ENCODE measurements around the gene GREM2. TPM values are rescaled to one million over a fixed set of nuclear protein-coding genes. Genes with fewer than 3 reads are reported as not detected.

Gene GREM2
- total RNA-seq, 1 experiment from 2014 or later, result not detected

GRCh38 chr1:240455228-240455821 lies 156.6 kb downstream of the GREM2 start:
- ChIA-PET POLR2A (ENCODE audit: unreplicated experiment) (no interaction called here), CTCF (interaction anchor here (0.6 kb wide), 1 partner anchor 160 kb away, joined by 3 read pairs; no protein-coding TSS in a partner anchor)
- no peak for DNase-seq
- Histone ChIP-seq H3K27ac (no peak overlapping the region), H3K36me3 (ENCODE audit: low read depth) (no peaks in the 10 kb centered on the region), H3K9me3 (ENCODE audit: insufficient read depth, low read depth) (no peaks in the 10 kb centered on the region), H3K9me2 (ENCODE audit: insufficient read depth) (no peaks in the 10 kb centered on the region), H3K4me1 (replicated peaks; ENCODE audit: insufficient read depth) (no peaks in the 10 kb centered on the region), H3K4me3 (no peak overlapping the region), H3K27me3 (ENCODE audit: insufficient read depth, low read depth) (no peaks in the 10 kb centered on the region), H3K79me2 (ENCODE audit: low read depth) (no peaks in the 10 kb centered on the region), H3K4me2 (no peak overlapping the region), H4K20me1 (ENCODE audit: insufficient read depth) (no peaks in the 10 kb centered on the region), H2AFZ (no peak overlapping the region), H3F3A (ENCODE audit: insufficient read depth, low read depth) (no peaks in the 10 kb centered on the region)
- BruUV-seq (replicated peaks), result no TSS peak
- 0 out of 2 replicates have a peak, but pooled peaks have one; percentile 28 for TF ChIP-seq CTCF (conservative IDR thresholded peaks at IDR 0.05)
- TF ChIP-seq EZH2 (IDR thresholded peaks at IDR 0.05; ENCODE audit: low read depth), result no peak
- intact Hi-C loops (cut with micrococcal nuclease; ENCODE audit: unreplicated experiment), result no loop called here

- intact Hi-C loops (cut with micrococcal nuclease; ENCODE audit: unreplicated experiment), result no loop called here
- CTCF ChIA-PET, result no interaction called here
Measured at GRCh38 chr1:240445369-240445768, 166.6 kb downstream of the GREM2 start.

DNA sequence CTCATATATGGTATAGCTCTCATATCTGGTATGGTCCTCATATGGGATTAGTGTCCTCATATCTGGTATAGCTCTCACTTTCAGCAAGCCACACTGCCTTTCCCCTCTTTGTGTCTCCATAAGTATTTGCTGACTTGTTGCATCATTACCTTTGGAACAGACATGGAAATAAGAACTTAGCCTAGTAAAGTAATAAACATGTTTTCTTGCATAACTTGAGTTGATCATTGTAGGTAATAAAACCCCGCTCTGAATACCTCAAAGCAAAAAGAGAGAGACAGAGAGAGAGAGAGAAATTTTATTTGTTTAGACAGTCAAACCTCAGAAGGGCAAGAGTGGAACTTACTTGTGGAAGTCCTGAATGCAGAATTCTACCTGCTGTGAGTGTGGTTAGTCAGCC lies 170.3 kb downstream of the GREM2 start:
- H2AFZ ChIP-seq, result no peak overlapping the region
- no peak overlapping the region for H3K4me3 ChIP-seq
- POLR2A ChIA-PET (ENCODE audit: unreplicated experiment), result no interaction called here
- H3K9me3 ChIP-seq (ENCODE audit: insufficient read depth, low read depth), result no peaks in the 10 kb centered on the region
- H3K4me2 ChIP-seq, result no peak overlapping the region
- CTCF ChIA-PET, result no interaction called here
- H3K79me2 ChIP-seq (ENCODE audit: low read depth), result no peaks in the 10 kb centered on the region
- H3F3A ChIP-seq (ENCODE audit: insufficient read depth, low read depth), result no peaks in the 10 kb centered on the region
- TF ChIP-seq CTCF (conservative IDR thresholded peaks at IDR 0.05) (no peak), EZH2 (IDR thresholded peaks at IDR 0.05; ENCODE audit: low read depth) (no peak)
- H3K27ac ChIP-seq, result no peak overlapping the region
- H3K4me1 ChIP-seq (replicated peaks; ENCODE audit: insufficient read depth), result no peaks in the 10 kb centered on the region
- peaks cover 9% of the 10 kb centered on the region for H3K27me3 ChIP-seq (ENCODE audit: insufficient read depth, low read depth)
- no peaks in the 10 kb centered on the region for H4K20me1 ChIP-seq (ENCODE audit: insufficient read depth)
- BruUV-seq (replicated peaks), result no TSS peak
- H3K9me2 ChIP-seq (ENCODE audit: insufficient read depth), result no peaks in the 10 kb centered on the region
- H3K36me3 ChIP-seq (ENCODE audit: low read depth), result no peaks in the 10 kb centered on the region
- no peak for DNase-seq
- intact Hi-C loops (cut with micrococcal nuclease; ENCODE audit: unreplicated experiment), result no loop called here

More at GRCh38 chr1:240445369-240445768, 166.6 kb downstream of the GREM2 start:
- Histone ChIP-seq H3K4me2 (no peak overlapping the region), H2AFZ (no peak overlapping the region), H3K27ac (no peak overlapping the region), H3K4me3 (no peak overlapping the region), H3K36me3 (ENCODE audit: low read depth) (no peaks in the 10 kb centered on the region), H3K27me3 (ENCODE audit: insufficient read depth, low read depth) (no peaks in the 10 kb centered on the region; the same call in 1 of the 2 replicates), H3K9me2 (ENCODE audit: insufficient read depth) (no peaks in the 10 kb centered on the region), H3K79me2 (ENCODE audit: low read depth) (no peaks in the 10 kb centered on the region), H3F3A (ENCODE audit: insufficient read depth, low read depth) (no peaks in the 10 kb centered on the region), H4K20me1 (ENCODE audit: insufficient read depth) (no peaks in the 10 kb centered on the region), H3K4me1 (replicated peaks; ENCODE audit: insufficient read depth) (no peaks in the 10 kb centered on the region), H3K9me3 (ENCODE audit: insufficient read depth, low read depth) (no peaks in the 10 kb centered on the region)
- no peak for DNase-seq
- BruUV-seq (replicated peaks), result no TSS peak
- POLR2A ChIA-PET (ENCODE audit: unreplicated experiment), result no interaction called here
- no peak for TF ChIP-seq EZH2 (IDR thresholded peaks at IDR 0.05; ENCODE audit: low read depth)
- TF ChIP-seq CTCF (conservative IDR thresholded peaks at IDR 0.05), result no peak
